Activated CD4-positive, alpha-beta T cell treated with anti-CD3 and anti-CD28 coated beads for 1 hour (primary cell): ENCODE data around the gene EYA3.
"Not testable (repeated sequence)": the region's sequence is repeated elsewhere in the genome, so short reads cannot be mapped to it uniquely, and the experiment has no call there.

Source experiments
- DNase-seq: peaks from one replicate; pipeline ENCODE4 v3.0.0-alpha.2; 2020

EYA3 gene

GRCh38 chr1:28027238-28027637, 61.2 kb downstream of the EYA3 start:
- DNase-seq, result no peak

- DNase-seq, result no peak
Measured at GRCh38 chr1:28026329-28026728, 62.1 kb downstream of the EYA3 start.

GRCh38 chr1:28021064-28021463, 67.3 kb downstream of the EYA3 start:
- no peak for DNase-seq

GRCh38 chr1:28010969-28011368, 77.4 kb downstream of the EYA3 start:
- DNase-seq, result no peak

- DNase-seq, result not testable (repeated sequence)
Measured at GRCh38 chr1:28003117-28003516, 85.3 kb downstream of the EYA3 start.

GRCh38 chr1:28002600-28002999, 85.8 kb downstream of the EYA3 start:
- DNase-seq, result no peak

GRCh38 chr1:27999055-27999454, 89.4 kb downstream of the EYA3 start:
- DNase-seq, result no peak

- not testable (repeated sequence) for DNase-seq
Measured at GRCh38 chr1:27994526-27994925, 93.9 kb downstream of the EYA3 start.

GRCh38 chr1:27994060-27994459, 94.3 kb downstream of the EYA3 start:
- DNase-seq, result no peak

- no peak for DNase-seq
Measured at GRCh38 chr1:27993241-27993640, 95.2 kb downstream of the EYA3 start.

GRCh38 chr1:27992276-27992675, 96.1 kb downstream of the EYA3 start:
- DNase-seq, result peak; percentile 34

GRCh38 chr1:27990920-27991537, 97.4 kb downstream of the EYA3 start:
- DNase-seq, result no peak

- no peak for DNase-seq
Measured at GRCh38 chr1:27981145-27981544, 107.3 kb downstream of the EYA3 start.

GRCh38 chr1:27980216-27980845, 108.1 kb downstream of the EYA3 start:
- no peak for DNase-seq

- DNase-seq, result no peak
Measured at GRCh38 chr1:27979859-27980201, 108.6 kb downstream of the EYA3 start.

GRCh38 chr1:27979151-27979858, 109.1 kb downstream of the EYA3 start:
- no peak for DNase-seq

- DNase-seq, result no peak
Measured at GRCh38 chr1:27974417-27974781, 114.0 kb downstream of the EYA3 start.

- DNase-seq, result no peak
Measured at GRCh38 chr1:27973771-27974416, 114.5 kb downstream of the EYA3 start.

GRCh38 chr1:27972141-27972540, 116.3 kb downstream of the EYA3 start:
- no peak for DNase-seq

- no peak for DNase-seq
Measured at GRCh38 chr1:27971674-27972073, 116.7 kb downstream of the EYA3 start.

GRCh38 chr1:27970401-27970800, 118.0 kb downstream of the EYA3 start:
- DNase-seq, result no peak

GRCh38 chr1:27968692-27969091, 119.7 kb downstream of the EYA3 start:
- DNase-seq, result no peak

- no peak for DNase-seq
Measured at GRCh38 chr1:27967884-27968466, 120.4 kb downstream of the EYA3 start.
